Mucosa of rectum (tissue), 2 donors: ENCODE results near the gene AGXT.
A peak's percentile ranks its signal among the peaks of the same experiment; 100 is the strongest.

Experiments used
- H3K27ac ChIP-seq, 2 donors: one replicate each; pipeline ENCODE4 v1.7.0; 2013; ENCODE audit warnings: inconsistent platforms in 2 of 2, low read depth in 2 of 2, low read length in 2 of 2
- H3K27me3 ChIP-seq, 2 donors: one replicate each; pipeline ENCODE4 v1.7.0; 2013; ENCODE audit warnings: low read length in 2 of 2; ENCODE audit not compliant: control insufficient read depth in 2 of 2, insufficient read depth in 2 of 2
- H3K36me3 ChIP-seq, 2 donors: one replicate each; pipeline ENCODE4 v1.7.0; 2013; ENCODE audit warnings: low read length in 2 of 2; ENCODE audit not compliant: control insufficient read depth in 2 of 2, insufficient read depth in 2 of 2
- H3K4me1 ChIP-seq, 2 donors: one replicate each; pipeline ENCODE4 v1.7.0; 2013; ENCODE audit warnings: low read length in 2 of 2, mild to moderate bottlenecking in 1 of 2; ENCODE audit not compliant: control insufficient read depth in 2 of 2, insufficient read depth in 2 of 2
- H3K4me3 ChIP-seq, 2 donors: one replicate each; pipeline ENCODE4 v1.7.0; 2013; ENCODE audit warnings: low read length in 2 of 2
- H3K9ac ChIP-seq, 2 donors: one replicate each; pipeline ENCODE4 v1.7.0; 2013; ENCODE audit warnings: low read length in 2 of 2, low read depth in 1 of 2, mild to moderate bottlenecking in 1 of 2
- H3K9me3 ChIP-seq, 2 donors: one replicate each; pipeline ENCODE4 v1.7.0; 2013; ENCODE audit warnings: low read length in 2 of 2; ENCODE audit not compliant: control insufficient read depth in 2 of 2
- donor health status: healthy.
- donor health status: Normal muscosa, but diverticular disease.

The AGXT gene

DNA sequence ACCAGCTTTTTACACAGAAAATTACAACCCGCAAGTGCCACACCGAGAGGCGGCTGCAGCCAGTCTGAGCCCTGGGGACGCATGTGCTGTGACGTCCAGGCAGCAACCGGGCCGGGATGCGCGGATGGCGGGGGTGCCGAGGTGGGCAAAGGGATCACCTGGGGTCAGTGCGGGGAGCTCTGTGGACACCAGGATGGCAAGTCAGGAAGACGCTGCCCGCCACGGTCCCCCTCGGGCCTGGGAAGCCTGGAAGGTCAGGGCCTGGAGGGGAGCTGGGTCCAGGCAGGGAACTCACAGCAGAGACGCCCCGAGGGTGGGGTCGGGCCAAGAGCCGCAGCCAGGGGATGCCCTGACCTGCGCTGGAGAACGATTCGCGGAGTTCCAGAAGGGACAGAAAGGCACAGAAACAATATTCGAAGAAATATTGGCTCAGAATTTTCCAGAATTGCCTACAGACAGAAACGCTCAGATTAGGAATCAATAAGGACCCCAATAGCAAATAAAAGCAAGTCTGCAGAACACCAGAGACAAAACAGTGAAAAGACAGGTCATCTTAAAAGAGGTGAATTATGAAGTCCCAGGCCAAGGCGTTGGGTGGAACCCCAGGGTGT is 36.9 kb upstream of the AGXT start:
- Histone ChIP-seq H3K4me3 (peak overlapping the region; percentile 35 to 67), H3K36me3 (no peaks in the 10 kb centered on the region), H3K4me1 (peaks cover 4 to 5% of the 10 kb centered on the region in 2 donors), H3K27ac (no peak overlapping the region), H3K9me3 (no peaks in the 10 kb centered on the region), H3K27me3 (peaks cover 9 to 12% of the 10 kb centered on the region in 2 donors), H3K9ac (no peak overlapping the region)

GRCh38 chr2:240832205-240832727 is 36.4 kb upstream of the AGXT start:
- H3K9me3 ChIP-seq, result no peaks in the 10 kb centered on the region
- H3K9ac ChIP-seq, result no peak overlapping the region
- no peaks in the 10 kb centered on the region for H3K36me3 ChIP-seq
- peaks cover 4 to 7% of the 10 kb centered on the region in 2 donors for H3K4me1 ChIP-seq
- no peak overlapping the region for H3K27ac ChIP-seq
- H3K4me3 ChIP-seq, result peak overlapping the region in 1 of 2 donors; percentile 67
- H3K27me3 ChIP-seq, result peaks cover 9 to 13% of the 10 kb centered on the region in 2 donors

GRCh38 chr2:240832921-240833494 is 35.6 kb upstream of the AGXT start:
- peaks cover 4 to 7% of the 10 kb centered on the region in 2 donors for H3K4me1 ChIP-seq
- H3K9me3 ChIP-seq, result no peaks in the 10 kb centered on the region
- no peak overlapping the region for H3K4me3 ChIP-seq
- no peak overlapping the region for H3K9ac ChIP-seq
- no peaks in the 10 kb centered on the region for H3K36me3 ChIP-seq
- H3K27me3 ChIP-seq, result peaks cover 9 to 14% of the 10 kb centered on the region in 2 donors
- no peak overlapping the region for H3K27ac ChIP-seq

GRCh38 chr2:240833724-240834285 is 34.8 kb upstream of the AGXT start:
- no peak overlapping the region for H3K4me3 ChIP-seq
- H3K4me1 ChIP-seq, result peaks cover 4 to 7% of the 10 kb centered on the region in 2 donors
- H3K27me3 ChIP-seq, result peaks cover 4 to 14% of the 10 kb centered on the region in 2 donors
- no peak overlapping the region for H3K27ac ChIP-seq
- H3K36me3 ChIP-seq, result no peaks in the 10 kb centered on the region
- no peaks in the 10 kb centered on the region for H3K9me3 ChIP-seq
- H3K9ac ChIP-seq, result no peak overlapping the region

DNA sequence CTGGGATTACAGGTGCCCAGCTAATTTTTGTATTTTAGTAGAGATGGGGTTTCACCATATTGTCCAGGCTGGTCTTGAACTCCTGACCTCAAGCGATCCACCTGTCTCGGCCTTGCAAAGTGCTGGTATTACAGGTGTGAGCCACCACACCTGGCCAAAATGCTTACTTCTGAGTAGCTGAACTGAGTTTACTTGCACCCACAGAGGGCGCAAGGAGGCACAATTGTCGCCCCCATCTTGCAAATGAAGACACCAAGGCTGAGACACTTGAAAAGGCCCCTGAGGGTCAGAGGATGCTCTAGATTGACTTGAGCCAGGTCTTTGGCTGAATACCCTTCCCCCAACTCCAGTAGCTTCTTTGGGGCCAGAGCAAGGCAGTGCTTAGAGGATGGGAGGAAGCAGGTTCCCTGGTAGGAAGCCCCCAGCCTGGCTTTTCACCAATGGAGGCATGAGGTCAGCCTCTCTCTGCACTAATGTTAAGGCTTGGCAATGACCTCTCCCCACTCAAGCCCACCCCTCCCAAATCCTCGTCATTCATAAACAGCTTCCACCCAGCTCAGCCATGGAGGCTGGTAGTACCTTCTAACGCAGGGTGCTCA is 34.1 kb upstream of the AGXT start:
- peaks cover 4 to 7% of the 10 kb centered on the region in 2 donors for H3K4me1 ChIP-seq
- H3K9ac ChIP-seq, result no peak overlapping the region
- H3K27ac ChIP-seq, result no peak overlapping the region
- no peaks in the 10 kb centered on the region for H3K36me3 ChIP-seq
- peaks cover 4 to 14% of the 10 kb centered on the region in 2 donors for H3K27me3 ChIP-seq
- H3K9me3 ChIP-seq, result no peaks in the 10 kb centered on the region
- no peak overlapping the region for H3K4me3 ChIP-seq

DNA sequence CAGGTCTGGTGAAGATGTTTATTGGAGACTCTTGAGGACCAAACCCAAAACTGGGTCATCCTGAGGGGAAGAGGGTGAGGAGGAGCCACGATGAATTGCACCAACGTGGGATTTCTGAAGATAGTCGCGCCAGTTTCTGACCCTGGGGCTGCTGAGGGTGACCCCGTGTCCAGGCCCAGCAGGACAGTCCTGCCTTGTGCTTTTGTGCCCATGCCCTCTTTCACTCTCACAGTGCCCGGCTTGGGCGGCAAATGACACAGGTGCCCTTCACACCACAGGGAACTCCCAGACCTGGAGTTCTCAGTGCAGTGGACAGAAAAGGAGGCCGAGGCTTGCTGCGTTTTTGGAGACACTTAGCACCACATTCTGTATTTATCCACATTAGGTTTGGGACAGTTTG is 33.1 kb upstream of the AGXT start:
- Histone ChIP-seq H3K36me3 (no peaks in the 10 kb centered on the region), H3K9me3 (no peaks in the 10 kb centered on the region), H3K4me1 (peaks cover 4 to 7% of the 10 kb centered on the region in 2 donors), H3K27me3 (peaks cover 4 to 7% of the 10 kb centered on the region in 2 donors), H3K4me3 (no peak overlapping the region), H3K9ac (no peak overlapping the region), H3K27ac (no peak overlapping the region)

- no peaks in the 10 kb centered on the region for H3K9me3 ChIP-seq
- H3K27me3 ChIP-seq, result peaks cover 0 to 5% of the 10 kb centered on the region in 2 donors
- H3K9ac ChIP-seq, result no peak overlapping the region
- H3K27ac ChIP-seq, result no peak overlapping the region
- H3K4me1 ChIP-seq, result peaks cover 0 to 2% of the 10 kb centered on the region in 2 donors
- H3K4me3 ChIP-seq, result no peak overlapping the region
- no peaks in the 10 kb centered on the region for H3K36me3 ChIP-seq
Observed at GRCh38 chr2:240836781-240837467, 31.7 kb upstream of the AGXT start.

GRCh38 chr2:240837621-240838020 is 31.0 kb upstream of the AGXT start:
- no peaks in the 10 kb centered on the region for H3K36me3 ChIP-seq
- no peak overlapping the region for H3K27ac ChIP-seq
- H3K9me3 ChIP-seq, result no peaks in the 10 kb centered on the region
- peaks cover 0 to 5% of the 10 kb centered on the region in 2 donors for H3K27me3 ChIP-seq
- H3K4me3 ChIP-seq, result no peak overlapping the region
- no peak overlapping the region for H3K9ac ChIP-seq
- peaks cover 0 to 2% of the 10 kb centered on the region in 2 donors for H3K4me1 ChIP-seq

DNA sequence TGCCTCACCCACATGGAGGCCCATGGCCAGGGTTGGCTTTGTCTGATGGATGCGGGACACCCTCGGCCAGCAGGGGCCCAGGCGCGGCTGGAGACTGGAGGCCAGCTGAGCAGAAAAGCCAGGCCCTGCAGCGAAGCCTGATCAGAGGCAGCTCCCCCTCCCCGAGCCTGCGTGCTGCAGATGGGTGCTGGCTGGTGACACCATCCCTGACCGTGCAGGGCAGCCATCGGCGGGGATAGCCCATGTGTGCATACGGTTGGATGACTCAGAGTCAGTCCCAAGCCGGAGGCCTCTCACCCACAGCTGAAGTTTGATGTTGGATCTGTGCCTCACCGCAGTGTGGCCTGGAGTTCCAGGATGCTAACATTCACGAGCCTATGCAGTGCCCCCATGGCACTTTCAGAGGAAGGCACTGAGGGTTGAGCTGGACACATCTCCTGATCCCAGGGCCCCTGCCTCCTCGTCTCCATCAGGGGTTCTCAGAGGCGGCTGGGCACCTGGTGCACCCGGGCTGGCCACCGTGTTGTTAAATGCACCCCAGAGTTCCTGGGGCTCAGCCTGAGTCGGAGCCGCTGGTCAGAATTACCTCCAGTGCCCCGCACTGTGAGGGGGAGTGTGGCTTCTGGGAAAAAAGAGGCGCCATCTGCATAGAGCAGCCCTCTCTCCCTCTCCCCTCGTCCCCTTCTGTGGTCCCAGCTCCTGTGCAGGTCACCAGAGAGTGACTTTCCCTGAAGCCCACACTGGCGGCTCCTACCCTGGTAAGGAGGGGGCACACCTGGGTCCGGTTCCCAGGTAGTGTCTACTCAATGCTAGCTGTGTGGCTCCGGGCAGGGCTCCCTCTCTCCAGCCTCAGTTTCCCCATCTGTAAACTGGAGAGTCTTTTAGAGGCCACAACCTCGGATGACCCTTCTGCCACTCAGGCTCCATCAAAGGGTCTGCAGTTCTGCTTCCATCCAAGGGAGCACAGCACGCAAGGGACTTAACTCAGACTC is 29.2 kb upstream of the AGXT start:
- Histone ChIP-seq H3K9ac (no peak overlapping the region), H3K27me3 (peaks cover 0 to 5% of the 10 kb centered on the region in 2 donors), H3K36me3 (no peaks in the 10 kb centered on the region), H3K9me3 (no peaks in the 10 kb centered on the region), H3K27ac (no peak overlapping the region), H3K4me3 (no peak overlapping the region), H3K4me1 (peaks cover 0 to 2% of the 10 kb centered on the region in 2 donors)
